Sigmoid colon (tissue), 4 donors: ENCODE results near the gene BARX2.

Source experiments
- CTCF ChIP-seq, 4 experiments: fragments of 450-650 bp in 3 of 4; fragments of 200-600 bp in 1 of 4; IDR thresholded peaks; one replicate each; pipeline ENCODE4 v1.5.1; 2016 to 2019; ENCODE audit warnings: antibody characterized with exemption in 4 of 4, mild to moderate bottlenecking in 3 of 4, moderate library complexity in 2 of 4
- EP300 ChIP-seq, 4 donors: sonication (generic); formaldehyde crosslinking; IDR thresholded peaks; one replicate each; pipeline ENCODE4 v1.6.1; 2017; ENCODE audit warnings: antibody characterized with exemption in 4 of 4
- POLR2A ChIP-seq, 2 donors: fragments of 450-650 bp; IDR thresholded peaks; one replicate each; pipeline ENCODE4 v1.6.1; 2016; ENCODE audit warnings: antibody characterized with exemption in 2 of 2, mild to moderate bottlenecking in 2 of 2, moderate library complexity in 2 of 2

- TF ChIP-seq CTCF (IDR thresholded peaks at IDR 0.05) (no peak), EP300 (IDR thresholded peaks at IDR 0.05) (no peak), POLR2A (IDR thresholded peaks at IDR 0.05) (no peak)
These were observed 4.9 kb upstream of the BARX2 start for GRCh38 chr11:129370715-129371114.
